ENCODE data around the gene WWOX.

WWOX gene

DNA sequence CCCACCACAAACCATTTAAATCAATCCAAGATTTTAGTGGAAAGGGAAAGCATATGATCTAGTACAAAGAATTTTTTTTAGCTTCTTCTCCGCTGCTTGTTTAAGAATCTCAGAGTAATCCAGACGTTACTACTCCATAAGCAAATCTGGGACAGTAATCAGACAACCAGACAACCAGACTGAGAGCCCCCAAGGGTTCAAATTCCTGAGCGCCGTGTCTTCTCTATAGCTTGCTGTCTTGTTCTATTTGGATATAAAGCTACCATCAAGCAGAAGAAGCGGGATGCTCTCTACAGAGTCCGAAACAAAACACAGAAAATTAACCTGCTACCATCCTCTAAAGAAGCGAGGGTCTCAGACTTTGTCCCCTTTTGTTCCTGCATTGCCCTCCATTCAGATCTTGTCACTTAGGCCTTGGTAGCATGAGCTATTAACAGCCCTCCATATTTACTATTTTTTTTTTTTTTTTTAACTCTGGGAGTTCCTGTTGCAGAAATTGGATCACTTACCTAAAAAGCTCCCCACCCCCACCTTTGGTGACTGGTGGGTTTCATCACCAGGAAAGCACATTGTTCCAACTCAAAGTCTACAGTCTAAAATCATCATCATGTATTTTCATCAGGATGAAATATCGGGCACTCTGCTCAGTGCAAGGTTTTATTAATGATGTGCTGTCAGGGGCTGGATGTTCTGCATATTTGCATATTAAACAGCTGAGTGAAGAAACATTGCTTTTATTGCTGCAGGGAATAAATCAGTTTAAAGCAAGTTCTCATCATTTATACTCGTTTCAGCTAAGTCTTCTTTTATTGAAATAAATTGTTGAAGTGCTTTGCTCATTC, 576.7 kb downstream of the WWOX start:
- Histone ChIP-seq H3K79me1 (ENCODE audit: low read length) (no peaks in the 10 kb centered on the region), H3K79me2 (ENCODE audit: control insufficient read depth, insufficient read depth, low read length) (no peaks in the 10 kb centered on the region), H3K27ac (ENCODE audit: low read depth, low read length) (no peak overlapping the region), H3K56ac (ENCODE audit: low read length) (no peak overlapping the region), H3K27me3 (ENCODE audit: insufficient read depth, low read length, poor library complexity) (no peaks in the 10 kb centered on the region), H3K4ac (ENCODE audit: low read depth, low read length) (no peak overlapping the region), H2BK120ac (ENCODE audit: low read depth, low read length) (no peak overlapping the region), H3K4me3 (ENCODE audit: low read length) (no peak overlapping the region), H2AK5ac (ENCODE audit: low read length) (no peak overlapping the region), H2BK15ac (replicated peaks; ENCODE audit: low read depth) (no peak overlapping the region), H4K5ac (ENCODE audit: low read length) (no peak overlapping the region), H3K4me2 (ENCODE audit: low read length) (no peak overlapping the region), H3K4me1 (ENCODE audit: control insufficient read depth, low read depth, low read length) (no peaks in the 10 kb centered on the region), H3K9ac (ENCODE audit: low read length) (no peak overlapping the region), H2BK5ac (ENCODE audit: low read length) (no peak overlapping the region), H3K36me3 (ENCODE audit: control insufficient read depth, insufficient read depth, low read length) (no peaks in the 10 kb centered on the region), H3K18ac (ENCODE audit: low read length) (no peak overlapping the region), H4K8ac (ENCODE audit: low read depth, low read length) (no peak overlapping the region), H3K23ac (ENCODE audit: low read length) (no peak overlapping the region)
- WGBS (ENCODE audit: extremely low coverage, insufficient coverage, low lambda C conversion rate) = no CpG with 5 or more reads among the region's 9 CpGs
- no peak for DNase-seq

DNA sequence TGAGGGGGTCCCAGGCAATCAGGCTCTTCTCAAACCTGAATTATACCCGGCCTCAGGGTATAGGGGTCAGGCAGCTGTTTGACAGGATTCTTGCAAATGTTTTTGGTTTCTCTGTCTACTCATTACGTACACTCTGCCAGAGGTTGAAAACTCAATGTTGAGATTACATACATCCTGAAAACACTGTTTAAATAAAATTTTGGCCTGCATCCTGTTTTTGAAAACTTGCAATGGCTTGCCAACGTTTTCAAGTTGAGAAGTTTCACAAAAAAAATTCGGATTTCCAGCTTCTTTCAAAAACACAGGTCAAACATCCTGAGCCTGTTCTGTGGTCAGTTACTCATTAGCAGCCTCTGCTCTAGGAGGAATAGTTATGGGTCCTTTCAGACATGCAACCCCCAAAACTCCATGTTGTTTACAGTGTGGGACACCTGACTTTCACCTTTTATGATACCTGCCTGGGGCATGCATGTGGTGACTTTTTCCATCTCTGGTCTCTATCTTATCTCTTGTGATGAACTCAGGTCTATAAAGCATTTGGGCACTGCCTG, 577.8 kb downstream of the WWOX start:
- Histone ChIP-seq H3K79me2 (ENCODE audit: control insufficient read depth, insufficient read depth, low read length) (no peaks in the 10 kb centered on the region), H3K18ac (ENCODE audit: low read length) (no peak overlapping the region), H2BK15ac (replicated peaks; ENCODE audit: low read depth) (no peak overlapping the region), H3K9ac (ENCODE audit: low read length) (no peak overlapping the region), H3K4me3 (ENCODE audit: low read length) (no peak overlapping the region), H2BK120ac (ENCODE audit: low read depth, low read length) (no peak overlapping the region), H3K27me3 (ENCODE audit: insufficient read depth, low read length, poor library complexity) (no peaks in the 10 kb centered on the region), H3K27ac (ENCODE audit: low read depth, low read length) (no peak overlapping the region), H3K23ac (ENCODE audit: low read length) (no peak overlapping the region), H3K56ac (ENCODE audit: low read length) (no peak overlapping the region), H3K4ac (ENCODE audit: low read depth, low read length) (no peak overlapping the region), H2AK5ac (ENCODE audit: low read length) (no peak overlapping the region), H4K8ac (ENCODE audit: low read depth, low read length) (no peak overlapping the region), H3K4me2 (ENCODE audit: low read length) (no peak overlapping the region), H3K4me1 (ENCODE audit: control insufficient read depth, low read depth, low read length) (no peaks in the 10 kb centered on the region), H3K36me3 (ENCODE audit: control insufficient read depth, insufficient read depth, low read length) (no peaks in the 10 kb centered on the region), H4K5ac (ENCODE audit: low read length) (no peak overlapping the region), H2BK5ac (ENCODE audit: low read length) (no peak overlapping the region), H3K79me1 (ENCODE audit: low read length) (no peaks in the 10 kb centered on the region)
- no CpG with 5 or more reads among the region's 4 CpGs for WGBS (ENCODE audit: extremely low coverage, insufficient coverage, low lambda C conversion rate)
- no peak for DNase-seq

DNA sequence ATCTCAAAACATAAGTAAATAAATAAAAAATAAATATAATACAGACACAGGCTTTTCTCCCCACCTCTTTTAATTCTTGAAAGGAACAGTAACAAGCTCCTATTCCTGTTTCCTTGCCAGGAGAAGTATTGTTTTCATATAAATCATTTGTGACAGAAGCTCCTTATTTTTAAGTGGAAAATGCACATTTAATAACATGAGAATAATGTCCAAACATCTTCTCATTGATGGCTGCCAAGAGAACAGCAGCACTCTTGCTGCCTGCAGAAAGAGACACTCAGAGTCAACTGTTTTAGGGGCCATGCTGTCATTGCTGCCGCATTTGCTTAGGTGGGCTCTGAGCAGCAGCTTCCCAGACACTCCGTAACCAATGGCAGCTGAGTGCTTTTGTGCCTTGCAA, 580.1 kb downstream of the WWOX start:
- H3K4me3 ChIP-seq (ENCODE audit: low read length) = no peak overlapping the region
- H3K27ac ChIP-seq (ENCODE audit: low read depth, low read length) = no peak overlapping the region
- H3K18ac ChIP-seq (ENCODE audit: low read length) = no peak overlapping the region
- H2BK120ac ChIP-seq (ENCODE audit: low read depth, low read length) = no peak overlapping the region
- DNase-seq = no peak
- no peaks in the 10 kb centered on the region for H3K79me2 ChIP-seq (ENCODE audit: control insufficient read depth, insufficient read depth, low read length)
- no peak overlapping the region for H4K5ac ChIP-seq (ENCODE audit: low read length)
- H2BK5ac ChIP-seq (ENCODE audit: low read length) = no peak overlapping the region
- WGBS (ENCODE audit: extremely low coverage, insufficient coverage, low lambda C conversion rate) = no CpG with 5 or more reads among the region's 2 CpGs
- no peak overlapping the region for H4K8ac ChIP-seq (ENCODE audit: low read depth, low read length)
- H3K4me2 ChIP-seq (ENCODE audit: low read length) = no peak overlapping the region
- no peaks in the 10 kb centered on the region for H3K27me3 ChIP-seq (ENCODE audit: insufficient read depth, low read length, poor library complexity)
- H3K23ac ChIP-seq (ENCODE audit: low read length) = no peak overlapping the region
- no peaks in the 10 kb centered on the region for H3K4me1 ChIP-seq (ENCODE audit: control insufficient read depth, low read depth, low read length)
- H2BK15ac ChIP-seq (replicated peaks; ENCODE audit: low read depth) = no peak overlapping the region
- no peaks in the 10 kb centered on the region for H3K79me1 ChIP-seq (ENCODE audit: low read length)
- no peak overlapping the region for H3K56ac ChIP-seq (ENCODE audit: low read length)
- H3K36me3 ChIP-seq (ENCODE audit: control insufficient read depth, insufficient read depth, low read length) = no peaks in the 10 kb centered on the region
- H3K9ac ChIP-seq (ENCODE audit: low read length) = no peak overlapping the region
- no peak overlapping the region for H3K4ac ChIP-seq (ENCODE audit: low read depth, low read length)
- no peak overlapping the region for H2AK5ac ChIP-seq (ENCODE audit: low read length)

DNA sequence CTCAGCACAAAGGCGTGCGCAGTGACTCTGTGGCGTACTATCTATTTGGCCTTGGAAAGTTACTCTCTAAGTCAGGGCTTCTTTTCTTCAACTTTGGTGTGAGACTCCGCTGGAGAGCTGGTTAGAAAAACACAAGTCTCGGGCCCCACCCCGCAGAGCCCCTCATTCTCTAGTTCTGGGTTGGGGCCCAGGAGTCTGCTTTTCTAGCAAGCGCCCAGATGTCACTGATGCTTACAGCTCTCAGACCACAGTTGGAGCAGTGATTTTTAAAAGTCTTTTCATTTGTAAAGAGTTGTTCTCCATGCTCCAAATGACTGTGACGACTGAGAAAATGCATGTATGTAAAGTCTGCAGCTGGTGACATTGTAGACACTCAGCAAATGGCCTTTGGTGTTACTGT, 582.3 kb downstream of the WWOX start:
- no peak overlapping the region for H3K18ac ChIP-seq (ENCODE audit: low read length)
- no peak overlapping the region for H4K5ac ChIP-seq (ENCODE audit: low read length)
- no CpG with 5 or more reads among the region's 8 CpGs for WGBS (ENCODE audit: extremely low coverage, insufficient coverage, low lambda C conversion rate)
- no peak overlapping the region for H2BK120ac ChIP-seq (ENCODE audit: low read depth, low read length)
- H4K8ac ChIP-seq (ENCODE audit: low read depth, low read length) = no peak overlapping the region
- no peaks in the 10 kb centered on the region for H3K4me1 ChIP-seq (ENCODE audit: control insufficient read depth, low read depth, low read length)
- H3K4me2 ChIP-seq (ENCODE audit: low read length) = no peak overlapping the region
- H2BK15ac ChIP-seq (replicated peaks; ENCODE audit: low read depth) = no peak overlapping the region
- no peak overlapping the region for H2AK5ac ChIP-seq (ENCODE audit: low read length)
- H2BK5ac ChIP-seq (ENCODE audit: low read length) = no peak overlapping the region
- no peaks in the 10 kb centered on the region for H3K36me3 ChIP-seq (ENCODE audit: control insufficient read depth, insufficient read depth, low read length)
- DNase-seq = no peak
- H3K56ac ChIP-seq (ENCODE audit: low read length) = no peak overlapping the region
- H3K9ac ChIP-seq (ENCODE audit: low read length) = no peak overlapping the region
- no peaks in the 10 kb centered on the region for H3K79me1 ChIP-seq (ENCODE audit: low read length)
- no peaks in the 10 kb centered on the region for H3K79me2 ChIP-seq (ENCODE audit: control insufficient read depth, insufficient read depth, low read length)
- H3K4ac ChIP-seq (ENCODE audit: low read depth, low read length) = no peak overlapping the region
- no peaks in the 10 kb centered on the region for H3K27me3 ChIP-seq (ENCODE audit: insufficient read depth, low read length, poor library complexity)
- no peak overlapping the region for H3K23ac ChIP-seq (ENCODE audit: low read length)
- no peak overlapping the region for H3K4me3 ChIP-seq (ENCODE audit: low read length)
- H3K27ac ChIP-seq (ENCODE audit: low read depth, low read length) = no peak overlapping the region

DNA sequence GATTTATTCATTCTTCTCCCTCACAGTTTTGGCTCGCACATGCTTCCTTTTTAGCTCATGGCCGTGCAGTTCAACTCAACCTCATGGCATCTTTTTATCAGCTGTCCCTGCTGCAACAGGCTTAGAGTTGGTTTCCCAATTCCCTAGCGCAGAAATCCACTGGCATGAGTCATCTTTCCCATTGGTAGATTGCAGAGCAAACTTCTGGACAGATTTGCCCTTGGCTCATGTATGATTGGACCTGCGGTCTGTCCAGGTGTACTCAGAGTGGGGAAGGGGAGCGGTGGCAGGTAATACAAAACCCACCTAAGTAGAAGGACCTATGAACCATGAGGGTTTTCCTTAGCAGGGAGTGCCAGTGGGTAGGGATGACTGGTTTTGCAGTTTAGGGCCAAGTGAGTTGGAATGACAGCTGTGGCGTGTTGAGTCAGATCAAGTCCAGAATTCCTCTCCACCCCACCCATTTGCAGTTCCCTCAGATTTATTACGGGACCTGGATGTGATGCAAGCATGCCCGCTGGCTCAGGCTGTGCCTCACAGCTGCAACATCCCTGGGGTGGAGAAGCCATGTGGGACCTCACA, 584.7 kb downstream of the WWOX start:
- no peaks in the 10 kb centered on the region for H3K27me3 ChIP-seq (ENCODE audit: insufficient read depth, low read length, poor library complexity)
- H3K4me3 ChIP-seq (ENCODE audit: low read length) = no peak overlapping the region
- no peak for DNase-seq
- H3K9ac ChIP-seq (ENCODE audit: low read length) = no peak overlapping the region
- H3K36me3 ChIP-seq (ENCODE audit: control insufficient read depth, insufficient read depth, low read length) = no peaks in the 10 kb centered on the region
- no peaks in the 10 kb centered on the region for H3K4me1 ChIP-seq (ENCODE audit: control insufficient read depth, low read depth, low read length)
- no peak overlapping the region for H3K27ac ChIP-seq (ENCODE audit: low read depth, low read length)
- no CpG with 5 or more reads among the region's 8 CpGs for WGBS (ENCODE audit: extremely low coverage, insufficient coverage, low lambda C conversion rate)
- no peak overlapping the region for H3K23ac ChIP-seq (ENCODE audit: low read length)
- H2BK5ac ChIP-seq (ENCODE audit: low read length) = no peak overlapping the region
- H2AK5ac ChIP-seq (ENCODE audit: low read length) = no peak overlapping the region
- no peak overlapping the region for H2BK120ac ChIP-seq (ENCODE audit: low read depth, low read length)
- H4K8ac ChIP-seq (ENCODE audit: low read depth, low read length) = no peak overlapping the region
- no peak overlapping the region for H2BK15ac ChIP-seq (replicated peaks; ENCODE audit: low read depth)
- H3K4me2 ChIP-seq (ENCODE audit: low read length) = no peak overlapping the region
- H3K56ac ChIP-seq (ENCODE audit: low read length) = no peak overlapping the region
- H3K79me2 ChIP-seq (ENCODE audit: control insufficient read depth, insufficient read depth, low read length) = no peaks in the 10 kb centered on the region
- no peaks in the 10 kb centered on the region for H3K79me1 ChIP-seq (ENCODE audit: low read length)
- no peak overlapping the region for H3K4ac ChIP-seq (ENCODE audit: low read depth, low read length)
- H4K5ac ChIP-seq (ENCODE audit: low read length) = no peak overlapping the region
- H3K18ac ChIP-seq (ENCODE audit: low read length) = no peak overlapping the region

Data from mesendoderm (in vitro differentiated cells).